K562 (cell line): ENCODE results near the gene NXF1. TPM values are rescaled to one million over a fixed set of nuclear protein-coding genes. Genes with fewer than 3 reads are reported as not detected.

ENCODE experiments used
- E2F3 ChIP-seq: fragments of 250-450 bp; sonication (Bioruptor Pico); IDR thresholded peaks from 2 replicates; pipeline ENCODE4 v1.4.0; 2020; ENCODE audit warnings: mild to moderate bottlenecking
- FIP1L1 ChIP-seq: fragments of 200-400 bp; formaldehyde crosslinking; IDR thresholded peaks from 2 replicates; pipeline ENCODE4 v1.6.1; 2018; ENCODE audit warnings: mild to moderate bottlenecking, low read depth, low read length; ENCODE audit not compliant: poor library complexity, severe bottlenecking
- HDAC8 ChIP-seq: fragments of 450-650 bp; IDR thresholded peaks from 2 replicates; pipeline ENCODE4 v1.6.1; 2016; ENCODE audit warnings: mild to moderate bottlenecking, missing genetic modification characterization, moderate library complexity, missing compliant biosample characterization
- IRF2 ChIP-seq: sonication (generic); formaldehyde crosslinking; IDR thresholded peaks from 2 replicates; pipeline ENCODE4 v1.8.1; 2022; ENCODE audit warnings: mild to moderate bottlenecking, missing genetic modification reagents
- NFXL1 ChIP-seq: fragments of 450-650 bp; formaldehyde crosslinking; IDR thresholded peaks from 2 replicates; pipeline ENCODE4 v1.4.0; 2021; ENCODE audit warnings: mild to moderate bottlenecking
- REST ChIP-seq, 2 experiments: fragments of 450-650 bp; formaldehyde crosslinking in 1 of 2; IDR thresholded peaks; 2 replicates each; pipeline versions ENCODE4 v1.4.0 to v1.6.1; 2014 to 2020; ENCODE audit warnings: mild to moderate bottlenecking in 2 of 2, borderline replicate concordance in 1 of 2, low read depth in 1 of 2
- SETDB1 ChIP-seq: IDR thresholded peaks from one replicate; pipeline ENCODE4 v1.6.1; 2012; ENCODE audit warnings: low read length, control low read depth, inconsistent platforms
- SMAD3 ChIP-seq: fragments of 450-650 bp; formaldehyde crosslinking; conservative IDR thresholded peaks from 2 replicates; pipeline ENCODE4 v1.4.0; 2020; ENCODE audit warnings: mild to moderate bottlenecking
- ZBTB11 ChIP-seq, 3 experiments: fragments of 200-800 bp in 1 of 3; fragments of 250-450 bp in 1 of 3; fragments of 450-650 bp in 1 of 3; sonication (Bioruptor Pico) in 1 of 3; sonication (Bioruptor generic) in 1 of 3; formaldehyde crosslinking in 1 of 3; IDR thresholded peaks; 2 replicates each; pipeline versions ENCODE4 v1.6.1 to v1.8.0; 2016 to 2022; ENCODE audit warnings: mild to moderate bottlenecking in 2 of 3, missing genetic modification characterization in 2 of 3, missing compliant biosample characterization in 1 of 3, moderate library complexity in 1 of 3
- ZFPM2 ChIP-seq: fragments of 250-450 bp; sonication (Bioruptor Pico); IDR thresholded peaks from 2 replicates; pipeline ENCODE4 v1.5.1; 2022; ENCODE audit warnings: mild to moderate bottlenecking
- ZKSCAN1 ChIP-seq: fragments of 150-350 bp; IDR thresholded peaks from 2 replicates; pipeline ENCODE4 v1.6.1; 2016; ENCODE audit warnings: low read depth, low read length
- ZNF395 ChIP-seq: fragments of 200-800 bp; sonication (Bioruptor generic); IDR thresholded peaks from 2 replicates; pipeline ENCODE4 v1.6.1; 2017; ENCODE audit warnings: missing genetic modification characterization, missing compliant biosample characterization
- ZNF699 ChIP-seq: fragments of 250-450 bp; sonication (Bioruptor Pico); IDR thresholded peaks from 2 replicates; pipeline ENCODE4 v1.8.0; 2021; ENCODE audit warnings: mild to moderate bottlenecking, moderate library complexity; ENCODE audit not compliant: insufficient replicate concordance
- ZNF785 ChIP-seq: fragments of 250-450 bp; sonication (Bioruptor Pico); IDR thresholded peaks from 2 replicates; pipeline ENCODE4 v1.4.0; 2020; ENCODE audit warnings: mild to moderate bottlenecking
- polyA plus RNA-seq, 8 experiments: library from polyadenylated mRNA; depleted of rRNA in 4 of 8; stranded (reverse) in 5 of 8; unstranded in 3 of 8; fragments of >200 nt; fragmentation: Nextera tagmentation in 2 of 8; fragmentation: Illumina TruSeq in 1 of 8; extraction: Ambion mirVana in 2 of 8; extraction: Trizol in 1 of 8; gene quantifications; 2 replicates each; pipeline versions ENCODE4 v1.2.1 to v1.2.3, GENCODE V29; 2011 to 2014; ENCODE audit warnings: inconsistent platforms in 1 of 8, missing spikeins in 1 of 8
- total RNA-seq, 7 experiments: library from RNA; depleted of rRNA in 6 of 7; stranded (reverse); fragments of >200 nt in 6 of 7; fragmentation: Illumina TruSeq in 2 of 7; extraction: Trizol in 2 of 7; gene quantifications; 2 replicates each; pipeline versions ENCODE4 v1.2.1 to v1.2.3, GENCODE V29; 2011 to 2021; ENCODE audit warnings: low replicate concordance in 1 of 7

NXF1 gene
- total and polyA plus RNA-seq, 9 of the 15 experiments (the other 6 are each of a cell fraction or from before 2014, with no cell fraction given), result 18.1 to 98.3 (median 35.8) TPM

GRCh38 chr11:62791501-62792201 lies 13.6 kb downstream of the NXF1 start, which contains the start of gene TMEM223 (continued):
- TF ChIP-seq ZBTB11 (CRISPR knock-in tag; IDR thresholded peaks at IDR 0.05) (peak in 2 of 3 experiments; percentile 48 to 61; a peak in 2 of 6 replicates), IRF2 (CRISPR knock-in tag) (no peak), E2F3 (CRISPR knock-in tag) (no peak), NFXL1 (no peak), ZKSCAN1 (no peak), ZFPM2 (no peak), HDAC8 (tag) (no peak; the same call in 1 of the 2 replicates), ZNF395 (CRISPR knock-in tag) (no peak), ZNF785 (CRISPR knock-in tag) (no peak), REST (IDR thresholded peaks at IDR 0.05; ENCODE audit: borderline replicate concordance) (no peak), REST (CRISPR knock-in tag; IDR thresholded peaks at IDR 0.05; ENCODE audit: low read depth) (no peak; the same call in 1 of the 2 replicates), FIP1L1 (no peak), SMAD3 (CRISPR knock-in tag) (no peak), ZNF699 (CRISPR knock-in tag) (no peak), SETDB1 (no peak)
